ENCODE data around the gene SERPINB11.
"Not testable (repeated sequence)": the region's sequence is repeated elsewhere in the genome, so short reads cannot be mapped to it uniquely, and the experiment has no call there.

SERPINB11 gene

GRCh38 chr18:63730773-63731172 lies 28.0 kb downstream of the SERPINB11 start:
- no peak for DNase-seq (ENCODE audit: low spot score)

DNA sequence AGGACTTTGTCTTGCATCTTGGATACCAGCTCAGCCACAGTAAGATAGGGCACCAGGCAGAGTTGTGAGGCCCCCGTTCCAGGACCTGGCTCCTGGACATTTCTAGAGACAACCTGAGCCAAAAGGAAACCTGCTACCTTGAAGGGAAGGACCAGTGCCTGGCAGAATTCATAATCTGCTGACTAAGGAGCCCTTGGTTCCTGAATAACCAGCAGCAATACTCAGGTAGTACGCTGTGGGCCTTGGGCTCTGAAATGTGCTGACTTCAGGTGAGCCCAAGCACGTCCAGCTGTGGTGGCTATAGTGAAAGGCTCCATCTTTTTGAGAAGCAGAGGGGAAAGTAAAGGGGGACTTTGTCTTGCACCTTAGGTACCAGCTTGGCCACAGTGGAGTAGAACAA lies 28.5 kb downstream of the SERPINB11 start:
- no peak for DNase-seq (ENCODE audit: low spot score)

DNA sequence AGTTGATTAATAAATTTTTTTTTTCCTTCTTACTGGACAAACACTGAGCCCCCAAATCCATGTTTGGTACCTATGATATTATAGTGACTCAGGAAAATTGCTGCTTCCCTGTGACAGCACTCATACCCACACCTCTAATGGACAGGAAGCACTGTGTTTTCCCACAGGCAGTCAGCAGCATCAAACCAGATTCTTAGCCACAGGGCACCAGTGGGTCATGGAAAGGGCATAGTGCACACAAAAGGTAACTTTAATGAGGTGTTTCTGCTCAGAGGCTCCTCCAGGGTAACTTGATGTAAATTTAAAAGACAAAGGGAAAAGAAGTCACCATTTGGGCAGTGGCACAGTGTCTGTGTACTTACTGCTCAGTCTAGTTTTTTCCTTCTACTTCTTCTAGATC lies 34.1 kb downstream of the SERPINB11 start:
- peak; percentile 28 for DNase-seq (ENCODE audit: low spot score)

- peak; percentile 48 for DNase-seq (ENCODE audit: low spot score)
These were observed 39.0 kb downstream of the SERPINB11 start for GRCh38 chr18:63741769-63742168.

DNA sequence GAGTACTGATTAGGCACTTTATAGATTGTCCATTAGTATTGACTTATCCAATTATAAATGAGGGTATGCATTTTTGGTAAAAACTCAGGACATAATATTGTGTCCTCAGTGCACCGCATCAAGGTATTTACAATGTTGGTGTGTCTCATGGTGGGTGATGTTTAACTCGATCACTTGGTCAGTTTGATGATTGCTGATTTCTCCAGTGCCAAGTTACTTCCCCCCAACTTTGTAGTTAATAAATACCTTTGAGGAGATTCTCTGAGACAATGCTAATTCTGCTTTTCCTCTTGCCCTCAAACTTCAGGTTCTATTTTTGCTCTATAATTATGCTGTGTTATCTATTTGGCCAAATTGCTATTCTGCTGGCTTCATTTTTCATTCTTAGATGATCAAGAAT lies 44.2 kb downstream of the SERPINB11 start:
- DNase-seq (ENCODE audit: low spot score), result no peak

DNA sequence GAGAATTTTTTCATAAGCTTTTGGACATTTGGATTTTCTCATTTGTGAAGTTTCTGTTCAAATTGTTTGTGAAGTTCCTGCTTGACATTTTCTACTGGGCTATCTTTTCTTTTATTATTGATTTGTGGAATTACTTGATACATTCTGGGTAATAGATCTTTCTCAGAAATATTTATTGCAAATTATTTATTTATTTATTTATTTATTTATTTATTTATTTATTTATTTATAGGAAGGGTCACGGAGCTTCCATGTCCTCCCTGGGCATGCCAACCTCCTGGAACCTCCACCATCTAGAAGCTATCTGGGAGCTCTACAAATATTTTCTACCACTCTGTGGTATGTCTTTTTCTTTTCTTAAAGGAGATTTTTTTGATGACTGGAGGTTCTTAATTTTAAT lies 46.7 kb downstream of the SERPINB11 start:
- no peak for DNase-seq (ENCODE audit: low spot score)

DNA sequence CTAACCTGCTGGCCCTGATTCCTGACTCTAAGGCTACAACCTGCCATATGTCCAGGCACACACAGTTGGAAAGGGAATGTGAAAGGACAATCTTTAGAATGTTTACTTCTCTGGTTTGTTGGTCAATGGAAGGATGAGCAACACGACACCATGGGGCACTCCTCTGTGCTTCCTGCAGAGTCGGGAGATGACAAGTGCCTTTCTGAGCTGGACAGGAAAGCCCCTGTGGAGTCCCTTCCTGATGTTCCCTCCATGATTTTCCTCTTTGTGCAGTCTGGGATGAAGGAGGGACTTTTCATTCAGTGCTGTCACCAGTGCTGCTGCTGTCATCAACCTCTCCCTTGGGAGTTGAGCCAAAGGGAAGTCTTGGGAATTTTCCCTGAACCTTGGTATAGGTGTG lies 49.9 kb downstream of the SERPINB11 start:
- DNase-seq (ENCODE audit: low spot score), result no peak

DNA sequence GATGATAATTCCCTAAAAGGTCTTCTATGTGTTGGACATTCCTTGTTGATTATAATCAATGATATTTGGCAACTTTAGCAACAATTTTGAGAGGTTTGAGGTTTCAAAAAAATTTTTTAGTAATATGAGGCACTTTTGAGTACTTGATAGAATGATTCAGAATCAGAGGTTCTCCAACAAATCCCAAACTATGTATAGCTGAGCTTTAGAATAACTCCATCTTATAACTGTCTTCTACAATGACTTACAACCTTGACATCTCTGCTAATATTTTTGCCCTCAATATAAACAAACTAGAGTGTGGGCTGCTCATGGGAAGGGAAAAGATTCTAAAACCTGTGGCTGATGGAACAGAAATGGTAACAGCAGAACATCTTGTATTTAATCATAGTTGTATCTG lies 50.9 kb downstream of the SERPINB11 start:
- no peak for DNase-seq (ENCODE audit: low spot score)

GRCh38 chr18:63757541-63757940 lies 54.8 kb downstream of the SERPINB11 start:
- no peak for DNase-seq (ENCODE audit: low spot score)

- DNase-seq (ENCODE audit: low spot score), result no peak
These were observed 56.0 kb downstream of the SERPINB11 start for GRCh38 chr18:63758615-63759240.

- not testable (repeated sequence) for DNase-seq (ENCODE audit: low spot score)
These were observed 57.0 kb downstream of the SERPINB11 start for GRCh38 chr18:63759786-63760185.

GRCh38 chr18:63762518-63762917 lies 59.8 kb downstream of the SERPINB11 start:
- peak; percentile 72 for DNase-seq (ENCODE audit: low spot score)

- DNase-seq (ENCODE audit: low spot score), result no peak
These were observed 61.3 kb downstream of the SERPINB11 start for GRCh38 chr18:63763831-63764600.

GRCh38 chr18:63765837-63766236 lies 63.1 kb downstream of the SERPINB11 start:
- DNase-seq (ENCODE audit: low spot score), result no peak

Measured in AG08395 (cell line).